SH-SY5Y (cell line): ENCODE results near the gene PHLDB2.

Experiments
- GATA2 ChIP-seq: IDR thresholded peaks from 2 replicates; pipeline ENCODE4 v1.6.1; 2011; ENCODE audit warnings: mild to moderate bottlenecking, low read depth, low read length
- GATA3 ChIP-seq: IDR thresholded peaks from 2 replicates; pipeline ENCODE4 v1.6.1; 2011; ENCODE audit warnings: low read depth, mild to moderate bottlenecking, low read length, moderate library complexity

- TF ChIP-seq GATA3, result no peak
- TF ChIP-seq GATA2, result no peak
These were observed 117.2 kb downstream of the PHLDB2 start for GRCh38 chr3:111976254-111976653.
